HCT116 (cell line): Measurements from ENCODE around the gene MAN2B2. TPM values are rescaled to one million over a fixed set of nuclear protein-coding genes. Genes with fewer than 3 reads are reported as not detected.

Experiments used
- ATAC-seq: fragments of 200-7000 bp; cut with Tn5 transposase; 2 replicates; pipeline ENCODE4 v1.9.1; 2020; ENCODE audit warnings: mild to moderate bottlenecking, moderate library complexity
- BruUV-seq: library from RNA; stranded (reverse); fragments of 400-500 nt; replicated peaks from 2 replicates; lab custom pipeline; 2021; lab: Mats Ljungman, UMichigan
- CTCF ChIA-PET: fragments of 300-600 bp; sonication (Branson Sonifier 250); formaldehyde crosslinking; loops from one replicate; lab custom pipeline; 2021; ENCODE audit warnings: antibody characterized with exemption; lab: Charles Lee
- POLR2A ChIA-PET: fragments of 300-600, 350-600 bp; sonication (Branson Sonifier 250); formaldehyde crosslinking; loops from one replicate; lab custom pipeline; 2021; ENCODE audit warnings: antibody characterized with exemption; lab: Charles Lee
- RAD21 ChIA-PET, 2 experiments: fragments of 300-600 bp; sonication (Branson Sonifier 250); formaldehyde crosslinking; loops; one replicate each; lab custom pipeline; 2023; ENCODE audit warnings: low total read pairs in 2 of 2; ENCODE audit not compliant: uncharacterized antibody in 2 of 2, unreplicated experiment in 2 of 2, low non-redundant PET in 1 of 2; lab: Charles Lee
- DNase-seq: peaks from one replicate; pipeline ENCODE4 v3.0.0-alpha.2; 2010; ENCODE audit warnings: low read depth, low spot score
- H2AFZ ChIP-seq: fragments of 200-600 bp; shearing (Covaris generic), sonication (generic); 2 replicates; pipeline ENCODE4 v1.6.1; 2017; ENCODE audit warnings: low read depth, mixed run types, mixed read lengths, antibody characterized with exemption, low read length; ENCODE audit not compliant: poor library complexity, severe bottlenecking
- H3K27ac ChIP-seq: 2 replicates; pipeline ENCODE4 v1.5.1; 2012; ENCODE audit warnings: low read depth, low read length
- H3K27me3 ChIP-seq: fragments of 200-600 bp; sonication (generic); 2 replicates; pipeline ENCODE4 v1.6.1; 2016; ENCODE audit warnings: mixed run types, low read length, mixed read lengths; ENCODE audit not compliant: insufficient read depth
- H3K36me3 ChIP-seq, 2 experiments: fragments of 200-500 bp in 1 of 2; fragments of 200-600 bp in 1 of 2; sonication (Bioruptor generic) in 1 of 2; sonication (generic) in 1 of 2; 2 replicates each; pipeline versions ENCODE4 v1.5.1 to v1.6.1; 2014 to 2016; ENCODE audit warnings: low read length in 2 of 2, inconsistent platforms in 1 of 2, mixed read lengths in 1 of 2, mixed run types in 1 of 2; ENCODE audit not compliant: insufficient read depth in 2 of 2, control insufficient read depth in 1 of 2
- H3K4me1 ChIP-seq, 2 experiments: fragments of 200-600 bp in 1 of 2; sonication (generic) in 1 of 2; 2 replicates each; pipeline versions ENCODE4 v1.5.1 to v1.6.1; 2012 to 2017; ENCODE audit warnings: low read length in 2 of 2, inconsistent platforms in 1 of 2, mild to moderate bottlenecking in 1 of 2, mixed read lengths in 1 of 2, mixed run types in 1 of 2, moderate library complexity in 1 of 2; ENCODE audit not compliant: insufficient read depth in 2 of 2, control insufficient read depth in 1 of 2
- H3K4me2 ChIP-seq: fragments of 200-600 bp; sonication (generic); 2 replicates; pipeline ENCODE4 v1.6.1; 2017; ENCODE audit warnings: mixed run types, low read length, mixed read lengths
- H3K4me3 ChIP-seq, 2 experiments: fragments of 200-600 bp in 1 of 2; sonication (generic) in 1 of 2; replicated peaks in 1 of 2; 2 replicates each; pipeline ENCODE4 v1.5.1; 2011 to 2016; ENCODE audit warnings: low read length in 2 of 2, control low read depth in 1 of 2, low read depth in 1 of 2, mild to moderate bottlenecking in 1 of 2, mixed read lengths in 1 of 2, mixed run types in 1 of 2
- H3K79me2 ChIP-seq: fragments of 200-600 bp; sonication (generic); 2 replicates; pipeline ENCODE4 v1.6.1; 2017; ENCODE audit warnings: mild to moderate bottlenecking, mixed run types, low read length, moderate library complexity, mixed read lengths; ENCODE audit not compliant: insufficient read depth
- H3K9ac ChIP-seq: fragments of 200-600 bp; sonication (generic); 2 replicates; pipeline ENCODE4 v1.6.1; 2016; ENCODE audit warnings: low read length, mixed read lengths
- H3K9me2 ChIP-seq: fragments of 200-600 bp; sonication (generic), shearing (Covaris generic); 2 replicates; pipeline ENCODE4 v1.6.1; 2017; ENCODE audit warnings: mixed run types, mild to moderate bottlenecking, moderate library complexity; ENCODE audit not compliant: insufficient read depth
- H3K9me3 ChIP-seq, 2 experiments: fragments of 200-500 bp in 1 of 2; fragments of 200-600 bp in 1 of 2; sonication (Bioruptor generic) in 1 of 2; sonication (generic) in 1 of 2; 2 replicates each; pipeline ENCODE4 v1.6.1; 2014 to 2017; ENCODE audit warnings: low read length in 2 of 2, mixed read lengths in 2 of 2, inconsistent platforms in 1 of 2, low read depth in 1 of 2, mild to moderate bottlenecking in 1 of 2, mixed run types in 1 of 2, moderate library complexity in 1 of 2; ENCODE audit not compliant: control insufficient read depth in 1 of 2, insufficient read depth in 1 of 2
- H4K20me1 ChIP-seq: fragments of 200-600 bp; sonication (generic), shearing (Covaris generic); 2 replicates; pipeline ENCODE4 v1.6.1; 2017; ENCODE audit warnings: mixed run types, mild to moderate bottlenecking, moderate library complexity; ENCODE audit not compliant: insufficient read depth
- CBX3 ChIP-seq: IDR thresholded peaks from 2 replicates; pipeline ENCODE4 v1.6.1; 2012; ENCODE audit warnings: low read depth
- CTCF ChIP-seq, 3 experiments: fragments of 200-600 bp in 1 of 3; sonication (generic) in 1 of 3; IDR thresholded peaks in 2 of 3; conservative IDR thresholded peaks in 1 of 3; 2 replicates each; pipeline ENCODE4 v1.5.1; 2012 to 2017; ENCODE audit warnings: low read depth in 2 of 3, low read length in 2 of 3, antibody characterized with exemption in 1 of 3, borderline replicate concordance in 1 of 3, control low read depth in 1 of 3, mild to moderate bottlenecking in 1 of 3, mixed read lengths in 1 of 3, mixed run types in 1 of 3, moderate library complexity in 1 of 3; ENCODE audit not compliant: insufficient read depth in 1 of 3
- EGR1 ChIP-seq: IDR thresholded peaks from 2 replicates; pipeline ENCODE4 v1.6.1; 2012; ENCODE audit warnings: low read depth
- FOSL1 ChIP-seq: IDR thresholded peaks from 2 replicates; pipeline ENCODE4 v1.6.1; 2012; ENCODE audit warnings: low read depth
- MAX ChIP-seq: IDR thresholded peaks from 2 replicates; pipeline ENCODE4 v1.6.1; 2012
- POLR2AphosphoS5 ChIP-seq: IDR thresholded peaks from 2 replicates; pipeline ENCODE4 v1.6.1; 2011; ENCODE audit warnings: mild to moderate bottlenecking, low read depth, low read length, moderate library complexity
- RAD21 ChIP-seq: IDR thresholded peaks from 2 replicates; pipeline ENCODE4 v1.6.1; 2012; ENCODE audit warnings: low read depth, mild to moderate bottlenecking
- TCF7L2 ChIP-seq: IDR thresholded peaks from 2 replicates; pipeline ENCODE4 v1.7.0; 2011; ENCODE audit warnings: borderline replicate concordance, inconsistent platforms; ENCODE audit not compliant: insufficient read depth, insufficient read length; ENCODE audit errors: extremely low read depth
- YY1 ChIP-seq: IDR thresholded peaks from 2 replicates; pipeline ENCODE4 v1.6.1; 2011; ENCODE audit warnings: low read length, low read depth, moderate library complexity, mild to moderate bottlenecking; ENCODE audit not compliant: insufficient replicate concordance; ENCODE audit errors: extremely low read depth
- ZBTB33 ChIP-seq: IDR thresholded peaks from 2 replicates; pipeline ENCODE4 v1.6.1; 2011; ENCODE audit warnings: mild to moderate bottlenecking, low read length, moderate library complexity; ENCODE audit not compliant: insufficient replicate concordance; ENCODE audit errors: extremely low read depth
- ZNF274 ChIP-seq: fragments of 200-500 bp; sonication (Bioruptor generic); IDR thresholded peaks from 2 replicates; pipeline ENCODE4 v1.6.1; 2014; ENCODE audit warnings: mild to moderate bottlenecking, low read depth, low read length, inconsistent platforms
- intact Hi-C: fragments of 100-400 bp; cut with micrococcal nuclease; formaldehyde crosslinking; loops from 2 replicates; pipeline ENCODE4 v1.10.0; 2022
- total RNA-seq: library from RNA; stranded (reverse); gene quantifications from one replicate; pipeline ENCODE4 v1.2.1, GENCODE V29; 2021; ENCODE audit not compliant: unreplicated experiment
- TF ChIP-seq, protein P1 (sequence below): IDR thresholded peaks from 2 replicates; pipeline ENCODE4 v1.6.1; 2012

The MAN2B2 gene
- total RNA-seq, 1 experiment from 2014 or later: 18.0 TPM

GRCh38 chr4:6625256-6625655 lies 50.3 kb downstream of the MAN2B2 start (continued):
- no peak for TF ChIP-seq TCF7L2
- TF ChIP-seq CTCF (IDR thresholded peaks at IDR 0.05 in 2 of 3, conservative IDR thresholded peaks at IDR 0.05 in 1 of 3; ENCODE audit: borderline replicate concordance in 1 of 3, insufficient read depth in 1 of 3, low read depth in 2 of 3, low read length in 2 of 3): no peak
- TF ChIP-seq, protein P1, sequence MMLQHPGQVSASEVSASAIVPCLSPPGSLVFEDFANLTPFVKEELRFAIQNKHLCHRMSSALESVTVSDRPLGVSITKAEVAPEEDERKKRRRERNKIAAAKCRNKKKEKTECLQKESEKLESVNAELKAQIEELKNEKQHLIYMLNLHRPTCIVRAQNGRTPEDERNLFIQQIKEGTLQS: no peak
- TF ChIP-seq RAD21: no peak
- TF ChIP-seq FOSL1: no peak
- no peak for TF ChIP-seq EGR1

GRCh38 chr4:6626066-6626465 lies 51.1 kb downstream of the MAN2B2 start:
- CTCF ChIA-PET: no interaction called here
- Histone ChIP-seq H3K4me3 (no peak overlapping the region), H3K9me3 (no peaks in the 10 kb centered on the region), H3K27ac (no peak overlapping the region), H2AFZ (no peak overlapping the region), H3K4me2 (no peak overlapping the region), H3K9me2 (no peaks in the 10 kb centered on the region)
- no peak for DNase-seq
- TF ChIP-seq EGR1 (no peak), YY1 (no peak), MAX (no peak), ZNF274 (no peak), TCF7L2 (no peak), FOSL1 (no peak), CTCF (IDR thresholded peaks at IDR 0.05 in 2 of 3, conservative IDR thresholded peaks at IDR 0.05 in 1 of 3; ENCODE audit: borderline replicate concordance in 1 of 3, insufficient read depth in 1 of 3, low read depth in 2 of 3, low read length in 2 of 3) (no peak), CBX3 (no peak), ZBTB33 (no peak), POLR2AphosphoS5 (no peak)
- TF ChIP-seq, protein P1: no peak
- TF ChIP-seq, all 23 proteins: peak for 0
- Histone ChIP-seq H3K4me1 (no peaks in the 10 kb centered on the region), H3K9ac (no peak overlapping the region), H3K79me2 (no peaks in the 10 kb centered on the region), H3K36me3 (no peaks in the 10 kb centered on the region), H4K20me1 (no peaks in the 10 kb centered on the region), H3K27me3 (no peaks in the 10 kb centered on the region)
- no peak for ATAC-seq
- ChIA-PET POLR2A (no interaction called here), RAD21 (no interaction called here)
- intact Hi-C loops: no loop called here
- no TSS peak for BruUV-seq
